Mesenteric fat pad (tissue), 1 donor: ENCODE results near the gene ANO4. TPM values are rescaled to one million over a fixed set of nuclear protein-coding genes. Genes with fewer than 3 reads are reported as not detected.
"Not testable (repeated sequence)": the region's sequence is repeated elsewhere in the genome, so short reads cannot be mapped to it uniquely, and the experiment has no call there.

Experiments used
- DNase-seq: peaks from one replicate; pipeline ENCODE4 v3.0.0-alpha.2; 2020; ENCODE audit warnings: low spot score
- total RNA-seq: library from RNA; stranded (reverse); fragmentation: NEBNext Ultra II Directional; extraction: Animal tissue kit (Norgen Biotek cat#: 25700); gene quantifications from one replicate; pipeline ENCODE4 v1.2.1, GENCODE V29; 2021
- donor health status: DM: yes; HTN: yes; CAD: no.

The ANO4 gene
- total RNA-seq, 1 donor from 2014 or later: 0.77 TPM

DNA sequence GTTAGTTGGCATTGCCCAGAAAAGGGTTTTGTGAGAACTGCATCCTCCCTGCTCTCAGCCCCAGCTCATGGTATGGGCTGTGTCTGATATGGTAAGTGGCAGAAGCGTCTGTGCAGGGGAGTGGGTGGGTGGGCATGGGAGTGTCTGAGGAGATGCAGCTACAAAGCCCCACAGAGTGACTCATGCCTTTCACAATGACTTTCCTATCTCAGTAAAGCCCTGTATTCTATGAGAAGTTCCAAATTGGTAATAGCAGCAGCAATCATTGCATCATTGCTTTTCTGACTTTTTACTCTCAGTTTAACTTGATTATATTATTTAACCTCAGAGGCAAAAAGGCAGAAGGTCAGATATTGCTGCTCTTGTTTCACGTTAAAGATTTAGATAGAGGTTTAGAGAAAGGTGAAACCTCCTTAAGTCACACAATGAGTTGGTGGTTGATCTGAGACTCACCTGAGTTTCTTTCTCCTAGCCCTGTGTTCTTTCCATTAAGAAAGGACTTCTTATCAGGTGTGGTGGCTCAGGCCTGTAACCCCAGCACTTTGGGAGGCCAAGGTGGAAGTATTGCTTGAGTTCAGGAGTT lies 243.8 kb downstream of the ANO4 start:
- DNase-seq: no peak

DNA sequence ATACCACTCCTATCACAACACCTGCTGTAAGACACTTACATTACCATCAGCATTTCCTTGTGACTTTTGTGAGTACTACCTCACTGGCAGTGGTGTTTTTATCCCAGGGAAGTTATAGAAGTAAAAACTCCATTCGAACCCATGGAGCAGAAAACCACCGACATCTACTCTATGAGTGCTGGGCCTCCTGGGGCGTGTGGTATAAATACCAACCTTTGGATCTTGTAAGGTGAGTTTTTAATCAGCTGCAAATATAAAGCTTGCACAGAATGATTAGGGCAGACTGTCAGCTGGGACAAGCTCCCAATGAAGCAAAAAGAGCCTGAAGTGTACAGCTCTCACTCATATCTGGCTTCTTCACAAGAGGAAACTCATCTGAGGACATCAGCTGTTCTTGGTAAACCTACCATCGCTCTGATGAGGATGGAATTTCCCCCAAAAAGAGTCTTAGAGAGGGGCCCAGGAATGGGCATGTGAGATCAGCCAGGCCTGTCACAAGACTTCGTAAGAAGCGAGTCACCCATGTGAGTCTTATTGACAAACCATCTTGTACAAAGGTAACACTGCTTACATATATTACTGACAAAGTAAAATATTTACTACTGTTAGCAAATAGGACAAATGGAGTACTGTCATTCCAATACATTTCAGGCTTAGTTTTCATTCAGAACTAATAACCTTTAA lies 245.4 kb downstream of the ANO4 start:
- DNase-seq: no peak

DNA sequence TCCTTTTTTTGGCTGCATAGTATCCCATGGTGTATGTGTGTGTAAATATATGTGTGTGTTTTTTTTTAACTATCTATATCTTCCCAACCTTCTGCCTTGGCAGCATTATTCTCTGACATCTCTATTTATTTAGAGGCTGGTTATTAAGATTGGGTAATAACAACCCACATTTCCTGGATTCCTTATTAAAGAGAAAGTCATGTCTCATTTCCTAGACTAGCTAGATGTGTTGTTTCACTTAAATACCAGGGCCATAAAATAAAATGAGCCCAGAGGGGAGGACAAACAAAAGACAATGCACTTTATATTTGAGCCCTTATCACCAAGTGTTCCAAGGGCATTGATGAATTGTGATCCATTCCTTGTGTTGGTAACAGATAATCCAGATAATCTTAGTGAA lies 246.4 kb downstream of the ANO4 start:
- DNase-seq: no peak

DNA sequence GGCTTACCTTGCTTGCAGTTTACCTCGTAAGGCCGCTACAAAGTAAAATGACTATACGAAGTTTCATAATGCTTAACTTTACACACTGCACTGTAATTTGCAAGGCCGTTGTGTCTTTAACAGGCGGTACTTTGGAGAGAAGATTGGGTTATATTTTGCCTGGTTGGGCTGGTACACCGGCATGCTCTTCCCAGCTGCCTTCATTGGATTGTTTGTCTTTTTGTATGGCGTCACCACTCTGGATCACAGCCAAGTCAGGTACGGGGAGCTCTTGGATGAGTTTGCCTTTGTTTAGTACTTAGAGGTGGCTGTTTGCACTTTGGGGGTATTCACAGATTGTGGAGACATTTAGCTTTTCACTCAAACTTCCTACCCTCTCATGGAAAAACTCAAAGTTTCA lies 247.6 kb downstream of the ANO4 start:
- no peak for DNase-seq

DNA sequence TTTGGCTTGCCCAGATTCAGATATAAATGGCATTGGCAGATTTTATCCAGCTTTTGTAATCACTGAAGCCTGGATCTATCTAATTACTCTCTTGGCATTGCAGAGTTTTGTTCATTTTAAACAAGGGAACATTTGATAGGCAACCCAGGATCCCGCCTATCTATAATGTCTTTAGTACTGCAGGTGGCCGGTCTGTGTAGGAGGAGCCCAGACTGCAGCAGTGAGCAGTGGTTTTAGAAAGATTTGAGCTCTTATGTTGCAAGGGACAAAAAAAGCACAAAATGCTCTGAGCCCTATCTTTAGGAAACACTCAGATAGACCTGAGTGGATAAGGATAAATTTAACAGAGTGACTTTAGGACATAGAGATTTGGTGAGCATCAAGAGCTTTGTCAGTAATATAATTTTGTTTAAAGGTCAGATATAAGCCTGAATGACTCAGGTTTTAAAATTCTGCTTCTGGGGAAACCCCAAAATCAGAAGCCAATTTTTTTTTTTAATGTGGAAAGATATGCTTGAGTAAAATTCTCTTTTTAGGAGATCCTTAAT lies 250.0 kb downstream of the ANO4 start:
- DNase-seq: no peak

DNA sequence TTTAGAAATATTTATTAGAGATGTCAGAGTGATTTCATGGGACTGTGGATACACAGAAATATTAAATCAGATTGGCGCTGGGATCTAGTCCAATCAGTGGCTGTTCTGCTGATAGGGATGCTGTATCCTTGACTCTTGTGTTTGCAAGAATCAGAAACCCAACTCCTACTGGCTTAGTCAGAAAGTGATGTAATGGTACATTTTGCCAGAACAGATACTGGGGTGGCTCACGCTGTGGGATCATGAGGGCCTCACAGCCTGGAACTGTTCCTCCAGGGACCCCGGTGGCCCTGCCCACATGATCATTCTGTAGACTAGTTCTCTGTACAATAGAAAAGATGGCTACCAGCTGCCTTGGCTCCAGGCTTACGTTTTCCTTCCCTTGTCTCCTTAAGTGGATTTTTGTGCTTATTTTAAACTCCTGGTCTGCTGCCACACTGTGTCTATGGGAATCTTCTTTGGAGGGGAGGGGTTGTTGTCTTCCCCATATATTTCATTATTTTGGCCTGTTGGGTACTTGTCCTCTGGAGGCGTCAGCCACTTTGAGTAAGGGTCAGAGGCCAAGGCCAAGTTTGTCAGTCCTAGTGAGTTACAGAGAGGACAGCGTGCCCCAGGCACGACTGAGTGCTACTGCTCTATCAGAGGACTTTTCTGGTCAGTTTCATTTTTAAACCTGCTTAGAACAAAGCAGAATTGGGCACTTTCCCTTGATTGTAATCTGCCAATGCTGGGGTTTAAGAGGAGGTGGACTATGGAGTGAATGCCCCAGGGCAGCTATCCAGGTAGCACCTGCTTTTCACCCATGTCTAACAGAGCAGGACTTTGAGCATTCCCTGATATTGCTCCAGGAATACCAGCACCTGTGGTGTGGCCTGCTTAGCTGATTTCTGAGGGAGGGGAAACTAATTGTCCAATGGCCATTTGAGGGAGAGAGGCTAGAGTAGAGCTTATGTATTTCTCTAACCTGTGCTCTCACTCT lies 251.2 kb downstream of the ANO4 start:
- DNase-seq: no peak

DNA sequence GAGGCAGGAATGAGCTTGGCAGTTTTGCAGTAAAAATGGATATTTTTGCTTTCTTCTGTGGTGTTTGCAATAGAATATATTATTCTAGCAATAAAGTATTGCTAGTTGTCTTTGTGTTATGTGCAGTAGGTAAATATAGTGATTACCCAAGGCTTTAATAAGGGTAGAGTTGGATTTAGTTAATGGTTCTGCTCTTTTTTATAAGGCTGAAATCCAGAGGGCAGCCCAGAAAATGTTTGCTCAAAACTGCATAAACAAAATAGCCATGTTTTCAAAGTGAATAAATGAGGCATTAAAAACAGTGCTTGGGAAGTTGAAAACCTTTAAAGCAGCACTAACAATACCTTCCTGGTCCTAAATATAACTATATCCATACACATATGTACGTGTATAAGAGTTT lies 253.1 kb downstream of the ANO4 start:
- no peak for DNase-seq

DNA sequence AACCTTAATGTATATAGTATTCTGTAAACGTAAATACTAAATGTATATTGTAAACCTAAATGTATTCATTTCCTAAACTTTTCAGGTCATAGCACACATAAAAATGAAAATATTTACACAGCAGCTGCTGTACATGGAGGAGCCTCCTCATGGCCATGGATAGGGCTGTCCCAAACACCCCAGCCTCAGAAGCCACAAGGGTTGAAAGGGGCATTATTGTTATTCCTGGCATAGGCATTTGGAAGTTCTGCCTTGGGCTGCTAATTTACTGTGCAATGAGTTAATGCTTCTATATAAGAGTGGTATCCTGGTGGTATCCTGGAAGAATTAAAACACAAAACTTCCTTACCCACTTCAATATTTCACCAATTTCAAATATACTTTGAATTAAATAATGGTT lies 256.1 kb downstream of the ANO4 start:
- no peak for DNase-seq

DNA sequence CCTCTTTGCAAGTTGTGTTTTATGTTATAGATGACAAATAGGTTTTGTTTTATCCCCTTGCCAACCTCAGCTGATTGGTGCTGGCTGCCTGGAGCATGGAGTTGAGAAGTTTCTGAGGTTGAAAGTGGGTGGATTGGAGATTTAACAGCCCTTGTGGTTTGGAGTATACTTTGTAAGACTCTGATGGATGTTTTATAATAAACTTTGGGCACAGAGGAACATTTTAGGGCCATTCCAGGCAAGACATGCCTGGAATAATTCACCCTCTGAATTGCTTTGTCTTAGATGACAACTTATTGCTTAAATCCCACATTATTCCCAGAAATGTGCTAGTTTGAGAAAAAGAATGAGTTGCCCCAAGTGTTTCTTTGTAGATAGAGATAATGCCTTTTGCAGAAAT lies 256.6 kb downstream of the ANO4 start:
- no peak for DNase-seq

DNA sequence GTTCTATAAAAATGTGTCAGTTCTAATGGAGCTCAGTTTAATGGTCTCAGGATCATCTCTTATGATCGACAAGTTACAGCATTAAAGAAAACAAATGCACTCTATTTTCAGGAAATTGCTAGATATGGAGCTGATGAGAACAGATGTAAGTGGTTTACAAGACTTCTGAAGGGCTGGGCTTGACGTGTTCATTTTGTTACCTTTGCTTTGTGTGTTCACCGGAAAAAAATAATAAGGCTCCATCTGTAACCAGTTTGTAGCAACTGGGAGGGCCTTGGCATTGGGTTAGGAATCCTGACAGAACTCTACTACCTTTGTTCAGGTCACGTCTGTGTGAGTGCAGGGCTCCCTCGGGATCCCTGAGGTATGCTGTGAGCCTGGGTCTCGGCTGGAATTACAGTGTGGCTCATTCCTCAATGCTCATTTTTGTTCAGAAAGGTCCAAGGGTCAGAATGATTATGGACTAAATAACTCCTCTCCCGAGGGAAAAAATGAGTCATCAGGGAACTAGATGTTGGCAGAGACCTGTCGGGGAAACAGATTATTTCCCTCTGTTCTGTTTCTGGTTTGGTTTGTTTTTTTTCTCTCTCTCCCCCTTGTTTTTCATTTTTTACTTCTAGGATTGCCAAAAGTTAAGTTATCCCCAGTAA lies 257.4 kb downstream of the ANO4 start:
- DNase-seq: no peak

DNA sequence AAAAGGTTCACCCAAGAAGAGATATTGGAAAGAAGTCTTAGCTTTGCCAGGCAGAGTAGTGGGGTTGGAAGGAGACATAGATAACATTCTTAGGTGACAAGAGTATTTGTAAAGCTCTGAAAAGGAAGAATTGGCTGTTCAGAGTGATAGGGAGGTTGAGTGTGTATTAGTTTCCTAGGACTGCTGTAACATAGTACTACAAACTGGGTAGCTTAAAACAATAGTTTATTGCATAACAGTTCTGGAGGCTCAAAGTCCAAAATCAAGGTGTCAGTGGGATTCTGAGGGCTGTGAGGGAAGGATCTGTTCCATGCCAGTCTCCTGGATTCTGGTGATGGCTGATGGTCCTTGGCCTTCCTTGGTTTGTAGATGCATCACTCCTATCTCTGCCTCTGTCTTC lies 258.6 kb downstream of the ANO4 start:
- DNase-seq: no peak

DNA sequence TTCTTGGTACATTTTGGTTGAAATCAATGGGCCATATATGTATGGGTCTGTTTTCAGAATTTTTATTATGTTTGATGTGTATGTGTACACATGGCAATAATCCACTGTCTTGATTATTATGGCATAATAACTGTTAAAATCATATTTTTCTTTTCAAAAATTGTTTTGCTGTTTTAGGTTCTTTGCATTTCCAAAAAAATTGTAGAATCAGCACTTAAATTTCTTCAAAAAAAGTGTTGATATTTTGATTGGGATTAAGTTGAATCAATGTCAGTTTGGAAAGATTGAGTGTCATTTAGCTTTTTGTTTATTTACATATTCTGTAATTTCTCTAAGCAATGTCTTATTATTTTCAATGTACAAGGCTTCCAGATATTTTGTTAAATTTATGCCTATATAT lies 261.4 kb downstream of the ANO4 start:
- DNase-seq: no peak

DNA sequence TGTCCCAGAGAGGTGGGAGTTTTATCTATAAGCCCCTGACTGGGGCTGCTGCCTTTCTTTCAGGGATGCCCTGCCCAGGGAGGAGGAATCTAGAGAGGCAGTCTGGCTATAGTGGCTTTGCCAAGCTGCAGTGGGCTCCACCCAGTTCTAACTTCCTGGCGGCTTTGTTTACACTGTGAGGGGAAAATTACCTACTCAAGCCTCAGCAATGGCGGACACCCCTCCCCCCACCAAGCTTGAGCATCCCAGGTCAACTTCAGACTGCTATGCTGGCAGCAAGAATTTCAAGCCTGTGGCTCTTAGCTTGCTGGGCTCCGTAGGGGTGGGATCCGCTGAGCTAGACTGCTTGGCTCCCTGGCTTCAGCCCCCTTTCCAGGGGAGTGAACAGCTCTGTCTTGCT lies 267.9 kb downstream of the ANO4 start:
- DNase-seq: not testable (repeated sequence)

DNA sequence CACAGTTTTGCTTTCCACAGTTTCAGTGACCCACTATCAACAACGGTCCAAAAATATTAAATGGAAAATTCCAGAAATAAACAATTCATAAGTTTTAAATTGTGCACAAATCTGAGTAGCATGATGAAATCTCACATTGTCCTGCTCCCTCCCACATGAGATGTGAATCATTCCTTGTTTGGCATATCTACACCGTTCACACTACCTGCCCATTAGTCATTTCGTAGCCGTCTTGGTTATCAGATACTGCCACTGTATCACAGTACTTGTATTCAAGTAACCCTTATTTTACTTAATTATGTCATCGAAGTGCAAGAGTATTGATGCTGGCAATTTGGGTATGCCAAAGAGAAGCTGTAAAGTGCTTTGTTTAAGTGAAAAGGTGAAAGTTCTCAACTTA lies 270.1 kb downstream of the ANO4 start:
- no peak for DNase-seq

DNA sequence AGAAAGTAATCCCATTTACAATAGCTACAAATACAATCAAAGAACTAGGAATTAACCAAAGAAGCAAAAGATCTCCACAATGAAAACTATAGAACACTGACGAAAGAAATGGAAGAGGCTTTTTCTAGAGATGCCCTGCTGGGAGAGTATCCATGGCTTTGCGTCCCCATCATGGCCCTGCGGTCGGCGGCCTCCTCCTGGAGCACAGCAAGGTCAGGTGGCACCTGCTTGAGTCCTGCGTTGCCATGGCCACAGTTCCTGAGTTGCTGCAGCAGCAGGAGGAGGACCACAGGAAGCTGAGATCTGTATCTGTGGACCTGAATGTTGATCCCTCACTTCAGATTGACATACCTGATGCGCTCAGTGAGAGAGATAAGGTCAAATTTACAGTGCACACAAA lies 271.9 kb downstream of the ANO4 start:
- no peak for DNase-seq

DNA sequence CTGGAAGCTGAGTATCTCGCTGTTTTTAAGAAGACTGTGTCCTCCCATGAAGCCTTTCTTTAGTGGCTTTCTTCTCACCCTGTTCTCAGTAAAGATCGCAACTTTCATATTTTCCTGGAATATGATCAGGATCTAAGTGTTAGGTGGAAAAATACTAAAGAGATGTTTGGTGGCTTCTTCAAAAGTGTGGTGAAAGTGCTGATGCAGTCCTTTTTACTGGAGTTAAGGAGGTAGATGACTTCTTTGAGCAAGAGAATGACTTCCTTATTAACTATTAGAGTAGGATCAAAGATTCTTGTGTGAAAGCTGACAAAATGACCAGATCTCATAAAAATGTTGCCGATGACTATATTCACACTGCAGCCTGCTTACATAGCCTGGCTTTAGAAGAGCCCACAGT lies 273.8 kb downstream of the ANO4 start:
- DNase-seq: no peak

DNA sequence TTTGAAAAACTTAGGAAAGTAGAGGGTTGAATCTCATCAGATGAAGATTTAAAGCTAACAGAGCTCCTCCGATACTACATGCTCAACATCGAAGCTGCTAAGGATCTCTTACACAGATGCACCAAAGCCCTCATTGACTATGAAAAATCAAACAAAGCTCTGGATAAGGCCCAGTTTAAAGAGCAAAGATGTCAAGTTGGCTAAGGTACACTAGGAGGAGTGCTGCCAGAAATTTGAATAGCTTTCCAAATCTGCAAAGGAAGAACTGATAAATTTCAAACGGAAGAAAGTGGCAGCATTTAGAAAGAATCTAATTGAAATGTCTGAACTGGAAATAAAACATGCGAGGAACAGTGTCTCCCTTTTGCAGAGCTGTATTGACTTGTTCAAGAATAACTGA lies 274.3 kb downstream of the ANO4 start:
- DNase-seq: no peak

DNA sequence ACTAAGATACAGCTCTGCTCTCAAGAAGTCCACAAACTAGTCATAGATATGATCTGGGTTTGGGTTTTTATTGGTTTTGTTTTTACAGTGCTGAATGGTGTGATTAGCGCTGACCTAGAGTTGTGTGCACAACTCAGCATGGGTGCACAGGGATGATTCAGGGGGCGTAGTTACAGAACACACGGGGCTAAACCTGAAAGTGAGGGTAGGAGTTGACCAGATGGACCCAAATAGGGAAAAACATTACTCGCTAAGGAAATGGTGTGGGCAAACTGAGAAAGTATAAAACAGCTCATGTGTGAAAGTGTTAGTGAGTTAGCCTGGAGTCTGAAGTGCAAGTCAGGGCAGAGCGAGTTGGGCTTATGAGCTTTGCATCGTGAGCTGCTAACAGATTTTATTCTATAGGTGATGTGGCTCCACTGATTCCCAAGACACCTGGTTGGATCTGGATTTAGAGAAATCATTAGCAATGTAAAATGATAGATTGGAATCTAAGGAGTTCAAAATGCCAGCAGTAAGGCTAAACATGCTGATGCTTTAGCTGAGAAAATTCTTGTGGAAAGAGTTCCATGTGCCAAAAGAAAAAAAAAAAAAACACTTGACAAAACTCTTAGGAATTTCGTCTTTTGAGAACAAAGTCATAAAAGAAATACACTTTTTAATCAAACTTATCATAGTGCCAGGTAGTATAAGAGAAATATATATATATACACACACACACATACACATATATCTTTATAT lies 280.5 kb downstream of the ANO4 start:
- DNase-seq: no peak

DNA sequence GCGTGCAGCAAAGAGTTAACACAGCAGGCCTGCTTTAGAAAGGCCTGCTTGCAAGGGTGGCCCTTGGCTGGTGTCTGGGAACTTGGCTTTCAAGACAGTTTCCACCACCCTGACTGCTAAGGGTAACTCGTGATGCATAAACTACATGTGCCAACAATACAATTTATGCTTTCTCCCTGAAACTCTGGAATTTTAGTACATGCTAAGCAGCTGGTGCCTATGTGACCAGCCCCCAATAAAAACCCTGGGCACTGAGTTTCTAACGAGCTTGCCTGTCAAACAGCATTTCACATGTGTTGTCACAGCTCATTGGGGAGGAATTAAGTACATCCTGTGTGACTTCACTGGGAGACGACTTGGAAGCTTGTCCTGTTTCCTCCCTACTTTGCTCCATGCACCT lies 282.3 kb downstream of the ANO4 start:
- no peak for DNase-seq

DNA sequence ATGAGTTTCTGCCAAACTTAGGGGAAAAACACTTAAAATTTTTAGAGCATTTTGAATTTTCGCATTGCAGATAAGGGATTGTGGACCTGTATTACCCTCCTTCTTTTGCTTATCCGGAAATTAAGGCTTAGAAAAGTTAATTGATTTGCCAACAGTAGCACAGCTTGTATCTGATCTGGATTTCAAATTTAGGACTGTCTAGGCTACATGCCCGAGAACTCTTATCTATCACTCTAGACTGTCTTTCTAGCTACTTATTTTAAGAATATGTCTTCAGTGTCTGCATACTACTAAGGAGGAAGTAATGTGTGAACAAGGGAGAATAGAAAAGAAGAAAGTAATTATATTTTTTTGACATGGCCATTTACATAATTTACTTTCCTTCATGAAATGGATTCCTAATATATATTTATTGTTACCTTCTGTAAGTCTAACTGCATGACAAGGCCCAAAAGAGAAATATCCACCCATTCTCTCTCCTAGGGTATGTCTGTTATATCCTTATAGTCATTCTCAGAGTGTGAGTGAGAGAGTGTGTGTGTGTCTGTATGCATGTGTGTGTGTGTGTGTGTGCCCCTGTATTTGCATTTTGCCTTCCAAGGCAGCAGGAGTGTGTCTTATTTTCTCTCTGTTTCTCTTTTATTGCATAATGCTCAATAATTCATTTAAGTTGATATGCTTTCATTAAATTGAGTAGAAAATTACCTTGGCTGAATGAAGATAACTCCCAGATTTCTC lies 283.4 kb downstream of the ANO4 start:
- DNase-seq: no peak
